Upper lobe of left lung (tissue), 6 donors: ENCODE data around the gene MLKL. TPM values are rescaled to one million over a fixed set of nuclear protein-coding genes. Genes with fewer than 3 reads are reported as not detected.

ENCODE experiments used
- ATAC-seq, 2 donors: fragments of 200-7000 bp; cut with Tn5 transposase; one replicate each; pipeline ENCODE4 v1.9.1; 2022; ENCODE audit warnings: mild to moderate bottlenecking in 2 of 2, moderate library complexity in 2 of 2; ENCODE audit not compliant: low FRiP score in 2 of 2
- DNase-seq, 2 donors: peaks; one replicate each; pipeline ENCODE4 v3.0.0-alpha.2; 2019 to 2020
- H3K27ac ChIP-seq, 4 donors: fragments of 200-600 bp; sonication (generic); one replicate each; pipeline ENCODE4 v1.5.1; 2016 to 2019
- H3K27me3 ChIP-seq, 4 donors: fragments of 200-600 bp; sonication (generic); one replicate each; pipeline ENCODE4 v1.5.1; 2017 to 2019
- H3K36me3 ChIP-seq, 4 donors: fragments of 200-600 bp; sonication (generic); one replicate each; pipeline ENCODE4 v1.5.1; 2016 to 2019
- H3K4me1 ChIP-seq, 4 donors: fragments of 200-600 bp; sonication (generic); one replicate each; pipeline ENCODE4 v1.5.1; 2018 to 2019
- H3K4me3 ChIP-seq, 4 donors: fragments of 200-600 bp; sonication (generic); one replicate each; pipeline ENCODE4 v1.5.1; 2017 to 2019; ENCODE audit warnings: mild to moderate bottlenecking in 2 of 4, moderate library complexity in 1 of 4
- H3K9me3 ChIP-seq, 4 donors: fragments of 200-600 bp; sonication (generic); one replicate each; pipeline ENCODE4 v1.5.1; 2018 to 2019
- EP300 ChIP-seq, 4 donors: sonication (generic); formaldehyde crosslinking; IDR thresholded peaks; one replicate each; pipeline ENCODE4 v1.5.1; 2017; ENCODE audit warnings: antibody characterized with exemption in 4 of 4, control low read depth in 2 of 4
- POLR2A ChIP-seq, 4 donors: fragments of 450-650 bp; IDR thresholded peaks; one replicate each; pipeline ENCODE4 v1.5.1; 2016 to 2017; ENCODE audit warnings: antibody characterized with exemption in 4 of 4, mild to moderate bottlenecking in 2 of 4
- POLR2AphosphoS5 ChIP-seq, 2 donors: sonication (generic); formaldehyde crosslinking; IDR thresholded peaks; one replicate each; pipeline ENCODE4 v1.5.1; 2017; ENCODE audit warnings: antibody characterized with exemption in 2 of 2
- WGBS, 2 donors: methylation state at CpG; one replicate each; pipeline ENCODE4 v1.1.5; 2017 to 2018; 5-methylcytosine and 5-hydroxymethylcytosine counted together
- total RNA-seq, 6 donors: library from RNA; depleted of rRNA in 4 of 6; stranded (reverse); fragments of >200 nt in 4 of 6; gene quantifications; one replicate each; pipeline versions ENCODE4 v1.1.0 to v1.2.1, GENCODE V29; 2016 to 2021
- TF ChIP-seq, protein P1 (sequence below), 6 experiments: fragments of 450-650 bp in 4 of 6; fragments of 200-600 bp in 2 of 6; sonication (generic) in 2 of 6; IDR thresholded peaks; one replicate each; pipeline ENCODE4 v1.5.1; 2016 to 2019; ENCODE audit warnings: antibody characterized with exemption in 6 of 6
- donor health status: DM: no; HTN: no; CAD: no; lungs with moderate emphysema.
- donor health status: DM: no; HTN: yes; CAD: no; lungs with severe emphysema.

MLKL gene
- total RNA-seq, 6 donors from 2014 or later, result 15.0 to 81.7 (median 31.6) TPM

DNA sequence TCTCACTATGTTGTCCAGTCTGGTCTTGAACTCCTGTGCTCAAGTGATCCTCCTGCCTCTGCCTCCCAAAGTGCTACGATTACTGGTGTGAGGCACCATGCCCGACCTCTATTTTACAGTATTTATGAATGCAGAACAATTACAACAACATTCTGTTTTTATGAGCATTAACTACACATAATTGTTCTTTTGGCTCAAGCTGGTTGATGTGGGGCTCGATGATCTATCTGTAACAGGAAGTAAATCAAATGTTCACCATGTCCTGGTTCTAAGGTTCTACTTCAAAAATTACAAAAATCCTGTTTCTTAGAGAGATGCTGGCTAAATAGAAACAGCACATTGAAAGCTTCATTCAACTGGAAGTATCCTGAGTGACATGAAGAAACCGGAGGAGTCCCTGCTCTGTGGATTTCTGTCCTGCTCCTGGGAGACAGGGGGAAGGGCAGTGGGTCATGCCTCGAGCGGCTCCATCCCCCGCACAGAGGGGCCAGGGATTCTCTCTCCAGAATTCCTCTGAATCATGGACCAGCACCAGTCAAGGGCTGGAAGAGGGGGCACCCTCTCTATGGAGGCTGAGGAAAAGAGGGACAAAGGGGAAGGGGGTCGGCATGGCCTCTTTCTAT is 42.5 kb upstream of the MLKL start:
- DNase-seq (no peak), ATAC-seq (no peak)
- TF ChIP-seq EP300 (IDR thresholded peaks at IDR 0.05) (no peak), POLR2A (IDR thresholded peaks at IDR 0.05) (no peak), POLR2AphosphoS5 (IDR thresholded peaks at IDR 0.05) (no peak)
- TF ChIP-seq, protein P1, sequence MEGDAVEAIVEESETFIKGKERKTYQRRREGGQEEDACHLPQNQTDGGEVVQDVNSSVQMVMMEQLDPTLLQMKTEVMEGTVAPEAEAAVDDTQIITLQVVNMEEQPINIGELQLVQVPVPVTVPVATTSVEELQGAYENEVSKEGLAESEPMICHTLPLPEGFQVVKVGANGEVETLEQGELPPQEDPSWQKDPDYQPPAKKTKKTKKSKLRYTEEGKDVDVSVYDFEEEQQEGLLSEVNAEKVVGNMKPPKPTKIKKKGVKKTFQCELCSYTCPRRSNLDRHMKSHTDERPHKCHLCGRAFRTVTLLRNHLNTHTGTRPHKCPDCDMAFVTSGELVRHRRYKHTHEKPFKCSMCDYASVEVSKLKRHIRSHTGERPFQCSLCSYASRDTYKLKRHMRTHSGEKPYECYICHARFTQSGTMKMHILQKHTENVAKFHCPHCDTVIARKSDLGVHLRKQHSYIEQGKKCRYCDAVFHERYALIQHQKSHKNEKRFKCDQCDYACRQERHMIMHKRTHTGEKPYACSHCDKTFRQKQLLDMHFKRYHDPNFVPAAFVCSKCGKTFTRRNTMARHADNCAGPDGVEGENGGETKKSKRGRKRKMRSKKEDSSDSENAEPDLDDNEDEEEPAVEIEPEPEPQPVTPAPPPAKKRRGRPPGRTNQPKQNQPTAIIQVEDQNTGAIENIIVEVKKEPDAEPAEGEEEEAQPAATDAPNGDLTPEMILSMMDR (IDR thresholded peaks at IDR 0.05), result no peak
- Histone ChIP-seq H3K27ac (peak overlapping the region; percentile 34 to 54 (median 46)), H3K27me3 (no peaks in the 10 kb centered on the region), H3K36me3 (no peaks in the 10 kb centered on the region), H3K9me3 (no peaks in the 10 kb centered on the region), H3K4me1 (peaks cover 0 to 4% (median 0%) of the 10 kb centered on the region in 4 donors), H3K4me3 (peak overlapping the region in 1 of 4 donors; percentile 32)
- 48 to 53% methylated on average over 8 of the region's 8 CpGs for WGBS, 2 donors

DNA sequence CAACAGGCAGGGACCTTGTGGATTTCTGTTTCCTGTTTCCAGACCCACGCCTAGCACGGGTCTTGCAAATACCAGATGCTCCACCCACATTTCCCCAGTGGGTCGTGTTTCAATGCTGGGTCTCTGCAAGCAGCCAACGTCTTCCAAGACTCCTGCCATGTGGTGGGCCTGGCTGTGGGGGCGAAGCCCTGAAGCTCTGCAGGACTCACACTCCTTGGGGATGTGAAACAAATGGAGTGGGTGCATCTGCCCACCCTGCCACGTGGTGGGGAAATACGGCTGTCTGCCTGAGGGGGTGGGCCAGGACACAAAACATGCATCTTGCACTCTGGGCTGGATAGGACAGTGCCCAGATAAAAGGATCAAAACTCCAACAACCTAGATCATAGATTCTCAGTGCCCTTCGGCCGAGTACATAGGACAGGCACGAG is 41.4 kb upstream of the MLKL start:
- no peak overlapping the region for H3K4me3 ChIP-seq
- H3K27ac ChIP-seq, result no peak overlapping the region
- H3K27me3 ChIP-seq, result no peaks in the 10 kb centered on the region
- no peak for DNase-seq
- ATAC-seq, result no peak
- no peaks in the 10 kb centered on the region for H3K36me3 ChIP-seq
- no peaks in the 10 kb centered on the region for H3K9me3 ChIP-seq
- peaks cover 0 to 4% (median 0%) of the 10 kb centered on the region in 4 donors for H3K4me1 ChIP-seq
- WGBS, 2 donors, result 49 to 56% methylated on average over 7 to 10 of the region's 10 CpGs
- TF ChIP-seq POLR2A (IDR thresholded peaks at IDR 0.05), result no peak
- no peak for TF ChIP-seq POLR2AphosphoS5 (IDR thresholded peaks at IDR 0.05)
- no peak for TF ChIP-seq EP300 (IDR thresholded peaks at IDR 0.05)
- TF ChIP-seq, protein P1 (IDR thresholded peaks at IDR 0.05), result no peak

DNA sequence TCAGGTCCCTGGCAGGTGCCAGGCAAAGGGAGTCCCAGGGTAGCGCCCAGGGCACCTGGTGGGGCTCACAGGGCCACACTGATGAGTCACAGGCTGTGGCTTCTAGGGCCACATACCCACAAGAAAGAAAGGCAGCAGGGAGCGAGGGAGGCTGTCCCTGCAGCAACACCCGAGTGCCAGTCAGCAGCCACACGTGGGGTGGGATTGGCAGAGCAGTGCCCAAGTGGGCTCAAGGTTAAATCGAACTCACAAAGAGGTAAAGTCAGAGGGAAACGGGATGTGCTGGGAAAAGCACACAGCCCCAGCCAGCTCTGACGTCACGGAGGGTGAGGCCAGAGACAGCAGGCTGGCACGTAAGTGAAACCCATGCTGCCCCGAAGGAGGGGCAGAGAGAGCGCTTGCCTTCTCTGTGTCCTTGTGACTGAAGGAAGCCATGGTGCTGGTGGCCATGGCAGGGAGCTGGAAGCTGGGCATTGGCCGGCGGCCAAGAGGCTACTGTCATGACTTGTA is 40.2 kb upstream of the MLKL start:
- no peak overlapping the region for H3K4me3 ChIP-seq
- 70 to 85% methylated on average over 13 of the region's 13 CpGs for WGBS, 2 donors
- no peak overlapping the region for H3K27ac ChIP-seq
- TF ChIP-seq POLR2AphosphoS5 (IDR thresholded peaks at IDR 0.05) (no peak), POLR2A (IDR thresholded peaks at IDR 0.05) (no peak), EP300 (IDR thresholded peaks at IDR 0.05) (no peak)
- TF ChIP-seq, protein P1 (IDR thresholded peaks at IDR 0.05), result no peak
- no peaks in the 10 kb centered on the region for H3K27me3 ChIP-seq
- DNase-seq (no peak), ATAC-seq (no peak)
- peaks cover 0 to 4% (median 0%) of the 10 kb centered on the region in 4 donors for H3K4me1 ChIP-seq
- H3K9me3 ChIP-seq, result no peaks in the 10 kb centered on the region
- no peaks in the 10 kb centered on the region for H3K36me3 ChIP-seq

DNA sequence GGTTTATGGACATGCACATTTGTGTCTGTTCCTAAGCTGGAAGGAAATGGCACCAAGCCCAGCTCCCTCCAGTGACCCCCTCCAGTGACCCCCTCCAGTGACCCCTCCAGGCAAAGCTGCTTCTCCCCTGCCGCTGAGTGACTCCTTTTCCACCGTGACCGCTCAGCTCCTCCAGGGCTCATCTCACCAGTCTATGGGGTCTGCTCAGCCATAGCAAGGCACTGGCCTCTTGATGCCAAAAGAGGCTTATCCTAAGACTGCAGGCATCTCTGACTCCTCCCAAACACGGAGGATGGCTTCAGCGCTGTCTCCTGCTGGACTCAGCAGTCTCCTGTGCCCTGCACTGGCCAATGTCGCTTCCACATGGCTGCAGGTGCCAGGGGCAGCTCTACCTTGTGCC is 38.6 kb upstream of the MLKL start:
- Histone ChIP-seq H3K36me3 (no peaks in the 10 kb centered on the region), H3K4me1 (peaks cover 0 to 4% (median 0%) of the 10 kb centered on the region in 4 donors), H3K9me3 (no peaks in the 10 kb centered on the region), H3K27ac (no peak overlapping the region), H3K4me3 (no peak overlapping the region), H3K27me3 (no peaks in the 10 kb centered on the region)
- no peak for TF ChIP-seq EP300 (IDR thresholded peaks at IDR 0.05)
- TF ChIP-seq, protein P1 (IDR thresholded peaks at IDR 0.05), result no peak
- TF ChIP-seq POLR2AphosphoS5 (IDR thresholded peaks at IDR 0.05), result no peak
- no peak for TF ChIP-seq POLR2A (IDR thresholded peaks at IDR 0.05)
- DNase-seq (no peak), ATAC-seq (no peak)
- WGBS, 2 donors, result 81 to 86% methylated on average over 5 to 6 of the region's 6 CpGs

DNA sequence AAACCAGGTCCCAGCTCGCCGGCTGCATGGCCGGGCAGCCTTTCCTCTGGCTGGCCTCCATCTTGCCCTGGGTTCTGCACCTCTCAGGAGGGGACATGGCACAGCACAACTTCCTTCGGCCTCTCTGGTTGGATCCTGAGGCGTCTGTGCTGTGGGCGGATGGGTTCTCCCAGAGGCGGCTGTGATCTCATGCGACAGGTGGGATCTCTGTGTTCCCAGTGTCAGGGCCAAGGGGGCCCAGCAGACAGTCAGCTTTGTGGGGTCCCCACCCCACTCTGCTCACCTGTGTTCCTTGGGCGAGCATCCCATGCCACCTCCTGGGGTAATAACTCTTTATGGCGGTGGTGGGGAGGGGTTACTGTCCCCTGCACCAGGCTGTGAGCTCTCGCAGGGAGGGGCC is 38.2 kb upstream of the MLKL start:
- no peaks in the 10 kb centered on the region for H3K36me3 ChIP-seq
- H3K9me3 ChIP-seq, result no peaks in the 10 kb centered on the region
- H3K4me3 ChIP-seq, result no peak overlapping the region
- H3K27ac ChIP-seq, result no peak overlapping the region
- WGBS, 2 donors, result 94 to 95% methylated on average over 7 to 11 of the region's 11 CpGs
- no peak for TF ChIP-seq EP300 (IDR thresholded peaks at IDR 0.05)
- TF ChIP-seq POLR2AphosphoS5 (IDR thresholded peaks at IDR 0.05), result no peak
- TF ChIP-seq, protein P1 (IDR thresholded peaks at IDR 0.05), result no peak
- no peak for TF ChIP-seq POLR2A (IDR thresholded peaks at IDR 0.05)
- DNase-seq, result no peak
- H3K4me1 ChIP-seq, result peaks cover 0 to 4% (median 0%) of the 10 kb centered on the region in 4 donors
- ATAC-seq, result no peak
- H3K27me3 ChIP-seq, result no peaks in the 10 kb centered on the region
